ENCODE results near the gene STK32C.

Gene STK32C

DNA sequence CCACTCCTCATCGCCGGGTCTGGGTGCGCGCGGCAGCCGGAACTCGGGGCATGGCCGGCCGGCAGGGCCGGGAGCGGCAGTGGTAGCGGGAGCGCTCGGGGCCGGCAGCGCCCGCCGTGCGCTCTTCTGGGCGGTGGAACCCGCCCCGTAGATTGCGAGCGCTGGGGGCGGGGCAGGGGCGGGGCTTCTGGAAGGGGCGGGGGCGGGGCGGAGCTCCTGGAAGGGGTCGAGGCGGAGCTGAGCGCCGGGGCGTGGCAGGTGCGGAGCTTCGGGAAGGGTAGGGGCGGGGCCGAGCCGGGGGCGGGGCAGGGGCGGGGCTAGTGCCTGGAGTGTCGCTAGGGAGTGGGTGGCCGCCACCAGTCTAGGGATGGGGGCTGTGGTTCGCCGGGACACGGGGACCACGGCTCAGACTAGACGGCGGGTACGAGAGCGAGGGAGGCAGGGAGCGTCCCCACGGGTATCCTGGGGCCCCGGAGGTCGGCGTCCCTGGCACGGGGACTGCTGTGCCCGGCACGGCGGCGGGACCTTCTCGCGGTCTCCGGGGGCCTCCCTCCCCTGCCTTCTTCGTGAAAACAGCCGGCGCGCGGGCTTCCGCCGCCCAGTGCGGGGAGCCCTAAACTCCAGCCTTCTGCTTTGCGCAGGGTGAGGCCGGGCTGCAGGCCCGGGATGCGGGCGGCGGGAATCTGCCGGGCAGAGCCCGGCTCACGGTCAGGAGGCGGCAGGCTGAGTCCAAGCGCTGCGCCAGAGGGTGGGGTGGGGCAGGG lies at the start of gene STK32C:
Gene STK32C (minus strand): TSS at position 128 of the 764 bp plus-strand sequence. CDS start 117 bp downstream, at position 11.
- TF ChIP-seq, protein P1, sequence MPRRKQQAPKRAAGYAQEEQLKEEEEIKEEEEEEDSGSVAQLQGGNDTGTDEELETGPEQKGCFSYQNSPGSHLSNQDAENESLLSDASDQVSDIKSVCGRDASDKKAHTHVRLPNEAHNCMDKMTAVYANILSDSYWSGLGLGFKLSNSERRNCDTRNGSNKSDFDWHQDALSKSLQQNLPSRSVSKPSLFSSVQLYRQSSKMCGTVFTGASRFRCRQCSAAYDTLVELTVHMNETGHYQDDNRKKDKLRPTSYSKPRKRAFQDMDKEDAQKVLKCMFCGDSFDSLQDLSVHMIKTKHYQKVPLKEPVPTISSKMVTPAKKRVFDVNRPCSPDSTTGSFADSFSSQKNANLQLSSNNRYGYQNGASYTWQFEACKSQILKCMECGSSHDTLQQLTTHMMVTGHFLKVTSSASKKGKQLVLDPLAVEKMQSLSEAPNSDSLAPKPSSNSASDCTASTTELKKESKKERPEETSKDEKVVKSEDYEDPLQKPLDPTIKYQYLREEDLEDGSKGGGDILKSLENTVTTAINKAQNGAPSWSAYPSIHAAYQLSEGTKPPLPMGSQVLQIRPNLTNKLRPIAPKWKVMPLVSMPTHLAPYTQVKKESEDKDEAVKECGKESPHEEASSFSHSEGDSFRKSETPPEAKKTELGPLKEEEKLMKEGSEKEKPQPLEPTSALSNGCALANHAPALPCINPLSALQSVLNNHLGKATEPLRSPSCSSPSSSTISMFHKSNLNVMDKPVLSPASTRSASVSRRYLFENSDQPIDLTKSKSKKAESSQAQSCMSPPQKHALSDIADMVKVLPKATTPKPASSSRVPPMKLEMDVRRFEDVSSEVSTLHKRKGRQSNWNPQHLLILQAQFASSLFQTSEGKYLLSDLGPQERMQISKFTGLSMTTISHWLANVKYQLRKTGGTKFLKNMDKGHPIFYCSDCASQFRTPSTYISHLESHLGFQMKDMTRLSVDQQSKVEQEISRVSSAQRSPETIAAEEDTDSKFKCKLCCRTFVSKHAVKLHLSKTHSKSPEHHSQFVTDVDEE (CRISPR knock-in tag; IDR thresholded peaks at IDR 0.05), result no peak
- TF ChIP-seq OSR1 (CRISPR knock-in tag; IDR thresholded peaks at IDR 0.05) (no peak), ESRRG (CRISPR knock-in tag; IDR thresholded peaks at IDR 0.05) (no peak), RARB (CRISPR knock-in tag; IDR thresholded peaks at IDR 0.05) (no peak), CSDC2 (CRISPR knock-in tag; IDR thresholded peaks at IDR 0.05) (no peak), GLIS3 (CRISPR knock-in tag; IDR thresholded peaks at IDR 0.05) (no peak), TOX (CRISPR knock-in tag; IDR thresholded peaks at IDR 0.05; ENCODE audit: borderline replicate concordance) (no peak), PPARA (CRISPR knock-in tag; IDR thresholded peaks at IDR 0.05; ENCODE audit: borderline replicate concordance) (no peak), ZNF565 (CRISPR knock-in tag; conservative IDR thresholded peaks at IDR 0.05; ENCODE audit: low read depth) (no peak), ISL1 (CRISPR knock-in tag; IDR thresholded peaks at IDR 0.05) (no peak), ZFP3 (CRISPR knock-in tag; IDR thresholded peaks at IDR 0.05) (no peak), ARNTL (CRISPR knock-in tag; IDR thresholded peaks at IDR 0.05; ENCODE audit: borderline replicate concordance, low read depth) (no peak), ZNF8 (CRISPR knock-in tag; IDR thresholded peaks at IDR 0.05) (no peak), SNAI2 (CRISPR knock-in tag; IDR thresholded peaks at IDR 0.05) (no peak), BACH2 (CRISPR knock-in tag; IDR thresholded peaks at IDR 0.05; ENCODE audit: borderline replicate concordance) (no peak)
- TF ChIP-seq, protein P2, sequence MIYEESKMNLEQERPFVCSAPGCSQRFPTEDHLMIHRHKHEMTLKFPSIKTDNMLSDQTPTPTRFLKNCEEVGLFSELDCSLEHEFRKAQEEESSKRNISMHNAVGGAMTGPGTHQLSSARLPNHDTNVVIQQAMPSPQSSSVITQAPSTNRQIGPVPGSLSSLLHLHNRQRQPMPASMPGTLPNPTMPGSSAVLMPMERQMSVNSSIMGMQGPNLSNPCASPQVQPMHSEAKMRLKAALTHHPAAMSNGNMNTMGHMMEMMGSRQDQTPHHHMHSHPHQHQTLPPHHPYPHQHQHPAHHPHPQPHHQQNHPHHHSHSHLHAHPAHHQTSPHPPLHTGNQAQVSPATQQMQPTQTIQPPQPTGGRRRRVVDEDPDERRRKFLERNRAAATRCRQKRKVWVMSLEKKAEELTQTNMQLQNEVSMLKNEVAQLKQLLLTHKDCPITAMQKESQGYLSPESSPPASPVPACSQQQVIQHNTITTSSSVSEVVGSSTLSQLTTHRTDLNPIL (CRISPR knock-in tag; IDR thresholded peaks at IDR 0.05; ENCODE audit: low read depth), result no peak
- TF ChIP-seq, protein P3, sequence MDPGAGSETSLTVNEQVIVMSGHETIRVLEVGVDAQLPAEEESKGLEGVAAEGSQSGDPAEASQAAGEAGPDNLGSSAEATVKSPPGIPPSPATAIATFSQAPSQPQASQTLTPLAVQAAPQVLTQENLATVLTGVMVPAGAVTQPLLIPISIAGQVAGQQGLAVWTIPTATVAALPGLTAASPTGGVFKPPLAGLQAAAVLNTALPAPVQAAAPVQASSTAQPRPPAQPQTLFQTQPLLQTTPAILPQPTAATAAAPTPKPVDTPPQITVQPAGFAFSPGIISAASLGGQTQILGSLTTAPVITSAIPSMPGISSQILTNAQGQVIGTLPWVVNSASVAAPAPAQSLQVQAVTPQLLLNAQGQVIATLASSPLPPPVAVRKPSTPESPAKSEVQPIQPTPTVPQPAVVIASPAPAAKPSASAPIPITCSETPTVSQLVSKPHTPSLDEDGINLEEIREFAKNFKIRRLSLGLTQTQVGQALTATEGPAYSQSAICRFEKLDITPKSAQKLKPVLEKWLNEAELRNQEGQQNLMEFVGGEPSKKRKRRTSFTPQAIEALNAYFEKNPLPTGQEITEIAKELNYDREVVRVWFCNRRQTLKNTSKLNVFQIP (CRISPR knock-in tag; IDR thresholded peaks at IDR 0.05; ENCODE audit: borderline replicate concordance, low read depth), result no peak
- TF ChIP-seq, protein P4, sequence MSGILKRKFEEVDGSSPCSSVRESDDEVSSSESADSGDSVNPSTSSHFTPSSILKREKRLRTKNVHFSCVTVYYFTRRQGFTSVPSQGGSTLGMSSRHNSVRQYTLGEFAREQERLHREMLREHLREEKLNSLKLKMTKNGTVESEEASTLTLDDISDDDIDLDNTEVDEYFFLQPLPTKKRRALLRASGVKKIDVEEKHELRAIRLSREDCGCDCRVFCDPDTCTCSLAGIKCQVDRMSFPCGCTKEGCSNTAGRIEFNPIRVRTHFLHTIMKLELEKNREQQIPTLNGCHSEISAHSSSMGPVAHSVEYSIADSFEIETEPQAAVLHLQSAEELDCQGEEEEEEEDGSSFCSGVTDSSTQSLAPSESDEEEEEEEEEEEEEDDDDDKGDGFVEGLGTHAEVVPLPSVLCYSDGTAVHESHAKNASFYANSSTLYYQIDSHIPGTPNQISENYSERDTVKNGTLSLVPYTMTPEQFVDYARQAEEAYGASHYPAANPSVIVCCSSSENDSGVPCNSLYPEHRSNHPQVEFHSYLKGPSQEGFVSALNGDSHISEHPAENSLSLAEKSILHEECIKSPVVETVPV (CRISPR knock-in tag; IDR thresholded peaks at IDR 0.05), result no peak
- peak; percentile 93 for ATAC-seq

DNA sequence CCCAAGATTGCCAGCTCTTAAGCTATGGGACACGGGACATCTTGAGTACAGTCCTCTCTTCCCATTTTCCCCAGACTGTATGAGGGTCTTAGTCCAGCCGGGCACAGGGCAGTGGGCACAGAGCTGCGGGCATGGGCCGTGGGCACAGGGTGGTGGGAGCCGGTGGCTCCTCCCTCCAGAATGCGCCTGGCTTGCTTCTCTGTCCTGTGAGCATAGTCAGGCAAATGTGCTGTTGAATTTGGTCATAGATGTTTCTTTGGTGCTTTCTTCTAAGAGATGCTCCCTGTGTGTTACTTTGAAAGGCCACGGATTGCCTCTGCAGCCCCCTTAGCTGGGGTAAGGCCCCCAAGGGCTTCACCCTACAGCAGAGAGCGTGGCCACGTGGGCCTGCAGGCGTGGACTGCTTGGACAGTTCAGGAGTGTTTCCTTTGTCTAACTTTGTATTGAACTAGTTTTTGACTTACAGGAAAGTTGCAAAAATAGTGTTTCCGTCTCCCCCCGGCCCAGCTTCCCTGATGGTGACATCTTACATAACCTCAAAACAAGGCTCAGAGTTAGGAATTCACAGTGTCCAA lies 49.0 kb upstream of the STK32C start:
- TF ChIP-seq ARNTL (CRISPR knock-in tag; IDR thresholded peaks at IDR 0.05; ENCODE audit: borderline replicate concordance, low read depth), result no peak
- TF ChIP-seq, protein P4 (CRISPR knock-in tag; IDR thresholded peaks at IDR 0.05), result no peak
- TF ChIP-seq TOX (CRISPR knock-in tag; IDR thresholded peaks at IDR 0.05; ENCODE audit: borderline replicate concordance), result no peak
- TF ChIP-seq BACH2 (CRISPR knock-in tag; IDR thresholded peaks at IDR 0.05; ENCODE audit: borderline replicate concordance), result no peak
- TF ChIP-seq CSDC2 (CRISPR knock-in tag; IDR thresholded peaks at IDR 0.05), result no peak
- no peak for TF ChIP-seq ZFP3 (CRISPR knock-in tag; IDR thresholded peaks at IDR 0.05)
- TF ChIP-seq ZC3H10 (CRISPR knock-in tag; IDR thresholded peaks at IDR 0.05), result no peak
- no peak for TF ChIP-seq ZFP30 (CRISPR knock-in tag; IDR thresholded peaks at IDR 0.05)
- no peak for TF ChIP-seq ZNF565 (CRISPR knock-in tag; conservative IDR thresholded peaks at IDR 0.05; ENCODE audit: low read depth)
- no peak for TF ChIP-seq GLIS3 (CRISPR knock-in tag; IDR thresholded peaks at IDR 0.05)
- TF ChIP-seq TCF4 (CRISPR knock-in tag; IDR thresholded peaks at IDR 0.05; ENCODE audit: borderline replicate concordance), result no peak
- no peak for TF ChIP-seq OSR1 (CRISPR knock-in tag; IDR thresholded peaks at IDR 0.05)
- no peak for TF ChIP-seq ZNF70 (CRISPR knock-in tag; IDR thresholded peaks at IDR 0.05)
- no peak for TF ChIP-seq RARB (CRISPR knock-in tag; IDR thresholded peaks at IDR 0.05)
- TF ChIP-seq, protein P5, sequence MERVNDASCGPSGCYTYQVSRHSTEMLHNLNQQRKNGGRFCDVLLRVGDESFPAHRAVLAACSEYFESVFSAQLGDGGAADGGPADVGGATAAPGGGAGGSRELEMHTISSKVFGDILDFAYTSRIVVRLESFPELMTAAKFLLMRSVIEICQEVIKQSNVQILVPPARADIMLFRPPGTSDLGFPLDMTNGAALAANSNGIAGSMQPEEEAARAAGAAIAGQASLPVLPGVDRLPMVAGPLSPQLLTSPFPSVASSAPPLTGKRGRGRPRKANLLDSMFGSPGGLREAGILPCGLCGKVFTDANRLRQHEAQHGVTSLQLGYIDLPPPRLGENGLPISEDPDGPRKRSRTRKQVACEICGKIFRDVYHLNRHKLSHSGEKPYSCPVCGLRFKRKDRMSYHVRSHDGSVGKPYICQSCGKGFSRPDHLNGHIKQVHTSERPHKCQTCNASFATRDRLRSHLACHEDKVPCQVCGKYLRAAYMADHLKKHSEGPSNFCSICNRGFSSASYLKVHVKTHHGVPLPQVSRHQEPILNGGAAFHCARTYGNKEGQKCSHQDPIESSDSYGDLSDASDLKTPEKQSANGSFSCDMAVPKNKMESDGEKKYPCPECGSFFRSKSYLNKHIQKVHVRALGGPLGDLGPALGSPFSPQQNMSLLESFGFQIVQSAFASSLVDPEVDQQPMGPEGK (CRISPR knock-in tag; IDR thresholded peaks at IDR 0.05; ENCODE audit: borderline replicate concordance), result no peak
- TF ChIP-seq, protein P2 (CRISPR knock-in tag; IDR thresholded peaks at IDR 0.05; ENCODE audit: low read depth), result no peak
- no peak for TF ChIP-seq ISL1 (CRISPR knock-in tag; IDR thresholded peaks at IDR 0.05)
- TF ChIP-seq PPARA (CRISPR knock-in tag; IDR thresholded peaks at IDR 0.05; ENCODE audit: borderline replicate concordance), result no peak
- TF ChIP-seq SNAI2 (CRISPR knock-in tag; IDR thresholded peaks at IDR 0.05), result no peak
- ATAC-seq, result no peak

All from SK-N-SH treated with all-trans-retinoic acid at 6 μM for 48 hours (cell line).